Spinal cord (tissue), 10 donors: Measurements from ENCODE around the gene SERPINB10. TPM values are rescaled to one million over a fixed set of nuclear protein-coding genes. Genes with fewer than 3 reads are reported as not detected.
A peak's percentile ranks its signal among the peaks of the same experiment; 100 is the strongest.

Experiments used
- DNase-seq, 6 donors: peaks; one replicate each; pipeline versions ENCODE4 v3.0.0 to v3.0.0-alpha.2; 2013 to 2015; ENCODE audit warnings: low spot score in 6 of 6, low read depth in 4 of 6
- H3K27ac ChIP-seq: one replicate; pipeline ENCODE4 v1.5.1; 2013; ENCODE audit warnings: low read depth, low read length, control low read depth
- H3K27me3 ChIP-seq: one replicate; pipeline ENCODE4 v1.6.1; 2013; ENCODE audit warnings: low read length; ENCODE audit not compliant: control insufficient read depth, insufficient read depth
- H3K36me3 ChIP-seq: one replicate; pipeline ENCODE4 v1.6.1; 2013; ENCODE audit warnings: low read length; ENCODE audit not compliant: control insufficient read depth, insufficient read depth
- H3K4me1 ChIP-seq: one replicate; pipeline ENCODE4 v1.6.1; 2013; ENCODE audit warnings: low read length; ENCODE audit not compliant: control insufficient read depth, insufficient read depth
- H3K4me3 ChIP-seq: one replicate; pipeline ENCODE4 v1.5.1; 2013; ENCODE audit warnings: low read depth, low read length, control low read depth
- H3K9me3 ChIP-seq: one replicate; pipeline ENCODE4 v1.6.1; 2013; ENCODE audit warnings: low read length; ENCODE audit not compliant: control insufficient read depth, insufficient read depth
- WGBS: methylation state at CpG from one replicate; pipeline ENCODE4 v1.1.5; 2013; ENCODE audit warnings: missing lambda C conversion rate; ENCODE audit not compliant: insufficient coverage; 5-methylcytosine and 5-hydroxymethylcytosine counted together
- polyA plus RNA-seq, 2 donors: library from polyadenylated mRNA; unstranded; fragments of 120-200 nt; gene quantifications; one replicate each; pipeline ENCODE4 v1.2.1, GENCODE V29; 2013; ENCODE audit not compliant: insufficient read length in 2 of 2
- total RNA-seq, 2 donors: library from RNA; depleted of rRNA in 1 of 2; stranded (reverse); fragments of 120-200 nt in 1 of 2; fragments of >200 nt in 1 of 2; gene quantifications; one replicate each; pipeline versions ENCODE4 v1.2.3 to v1.2.4, GENCODE V29; 2013 to 2014
- donor health status: healthy.

SERPINB10 gene
- total and polyA plus RNA-seq, 4 donors: 0.17 to 3.7 (median 0.33) TPM; not detected in 1

DNA sequence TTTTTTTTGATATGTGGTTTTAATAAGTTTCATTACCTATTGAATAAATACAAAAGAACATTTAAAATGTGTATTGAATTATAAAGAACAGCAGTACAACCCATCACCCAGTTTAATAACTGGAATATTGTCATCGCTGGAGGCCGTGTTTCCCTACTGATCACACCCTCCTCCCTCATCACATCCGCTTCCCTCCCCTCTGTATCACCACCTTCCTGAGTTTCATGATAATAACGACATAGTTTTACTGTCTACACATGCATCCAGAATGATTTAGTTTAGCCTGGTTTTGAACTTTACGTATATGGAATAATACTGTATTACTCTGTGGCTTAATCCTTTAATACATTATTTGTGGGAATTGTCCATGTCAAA lies 64.2 kb downstream of the SERPINB10 start:
- Histone ChIP-seq H3K27me3 (no peaks in the 10 kb centered on the region), H3K36me3 (no peaks in the 10 kb centered on the region), H3K9me3 (no peaks in the 10 kb centered on the region), H3K4me3 (no peak overlapping the region), H3K4me1 (peaks cover 9% of the 10 kb centered on the region), H3K27ac (no peak overlapping the region)
- DNase-seq: no peak
- no CpG with 5 or more reads among the region's 5 CpGs for WGBS

DNA sequence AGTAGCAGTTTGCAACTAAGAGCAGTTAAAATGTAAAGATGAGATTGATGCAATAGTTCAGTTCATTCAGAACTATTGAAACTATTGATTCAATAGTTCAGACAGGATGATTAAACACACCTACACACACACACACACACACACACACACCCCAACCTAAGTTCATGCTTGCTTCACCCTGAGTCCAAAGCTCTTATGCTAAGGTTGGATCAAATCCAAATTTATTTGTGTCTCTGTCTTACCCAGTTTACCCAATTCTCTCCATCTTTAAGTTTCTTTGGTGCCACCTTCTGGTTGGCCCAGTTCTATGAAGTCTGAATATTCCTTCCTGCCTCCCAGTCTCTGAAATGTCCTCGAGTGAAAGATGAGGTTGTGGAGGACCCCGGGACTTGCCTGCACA lies 67.2 kb downstream of the SERPINB10 start:
- H3K4me3 ChIP-seq: no peak overlapping the region
- no peaks in the 10 kb centered on the region for H3K36me3 ChIP-seq
- no peak overlapping the region for H3K27ac ChIP-seq
- H3K4me1 ChIP-seq: peaks cover 9% of the 10 kb centered on the region
- peak in 2 of 6 donors; percentile 20 to 21 for DNase-seq
- H3K27me3 ChIP-seq: no peaks in the 10 kb centered on the region
- WGBS: no CpG with 5 or more reads among the region's 2 CpGs
- no peaks in the 10 kb centered on the region for H3K9me3 ChIP-seq

DNA sequence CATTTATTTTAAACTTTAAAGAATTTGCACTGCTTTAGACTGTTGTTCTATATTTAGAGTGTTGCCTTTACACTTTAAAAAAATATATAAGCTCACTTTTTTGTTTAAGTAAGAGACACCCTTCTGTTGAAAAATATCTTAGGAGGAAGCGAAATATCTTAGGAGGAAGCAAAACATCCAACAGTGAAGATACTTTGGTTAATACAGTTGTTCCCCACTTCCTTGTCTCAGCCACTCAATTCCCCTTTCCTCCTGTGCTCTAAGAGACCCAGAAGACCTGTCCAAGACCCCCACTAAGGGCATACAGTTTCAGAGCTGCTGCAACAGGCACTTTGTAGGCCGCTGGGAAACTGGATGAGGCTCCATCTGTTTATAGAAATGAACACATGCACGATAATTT lies 67.9 kb downstream of the SERPINB10 start:
- Histone ChIP-seq H3K4me1 (peaks cover 9% of the 10 kb centered on the region), H3K9me3 (no peaks in the 10 kb centered on the region), H3K27me3 (no peaks in the 10 kb centered on the region), H3K36me3 (no peaks in the 10 kb centered on the region), H3K27ac (no peak overlapping the region), H3K4me3 (no peak overlapping the region)
- peak in 1 of 6 donors; percentile 9 for DNase-seq
- no CpG with 5 or more reads among the region's 3 CpGs for WGBS

DNA sequence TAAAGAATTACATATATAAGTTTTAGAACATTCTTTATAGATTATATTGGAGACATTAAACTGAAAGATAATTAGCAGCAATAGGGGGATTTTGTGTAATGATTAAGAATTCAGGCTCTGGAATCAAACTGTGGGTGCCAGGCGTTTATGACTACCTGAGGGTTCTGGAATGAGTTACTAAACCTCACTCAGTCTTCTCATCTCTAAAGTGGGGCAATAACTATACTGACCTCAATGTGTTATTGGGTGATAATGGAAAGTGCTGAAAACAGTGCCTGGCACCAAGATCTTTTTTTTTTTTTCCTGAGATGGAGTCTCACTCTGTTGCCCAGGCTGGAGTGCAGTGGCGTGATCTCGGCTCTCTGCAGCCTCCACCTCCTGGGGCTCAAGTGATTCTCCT lies 69.3 kb downstream of the SERPINB10 start:
- whole genome bisulfite sequencing: no CpG with 5 or more reads among the region's 3 CpGs
- Histone ChIP-seq H3K4me3 (no peak overlapping the region), H3K4me1 (no peaks in the 10 kb centered on the region), H3K27me3 (no peaks in the 10 kb centered on the region), H3K27ac (no peak overlapping the region), H3K9me3 (no peaks in the 10 kb centered on the region), H3K36me3 (no peaks in the 10 kb centered on the region)
- DNase-seq: no peak

DNA sequence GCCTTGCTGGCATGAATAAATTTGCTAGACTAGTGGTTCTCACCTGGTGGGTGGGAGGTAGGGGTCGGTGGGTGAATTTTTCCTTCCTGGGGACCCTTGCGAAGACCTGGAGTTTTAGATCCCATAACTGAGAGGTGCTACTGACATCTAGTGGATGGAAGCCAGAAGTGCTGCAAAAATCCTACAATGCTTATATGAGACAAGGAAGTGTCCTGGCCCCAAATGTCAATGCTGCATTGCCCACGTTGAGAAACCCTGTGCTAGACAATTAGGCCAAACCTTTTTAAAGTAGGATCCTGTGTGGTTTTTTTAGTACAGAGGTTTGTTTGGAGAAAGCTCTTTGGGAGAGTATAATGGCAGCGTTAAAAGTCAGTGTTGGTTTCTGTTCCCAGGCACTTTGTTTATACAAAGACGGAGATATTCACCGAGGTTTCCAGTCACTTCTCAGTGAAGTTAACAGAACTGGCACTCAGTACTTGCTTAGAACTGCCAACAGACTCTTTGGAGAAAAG lies 71.7 kb downstream of the SERPINB10 start:
- Histone ChIP-seq H3K4me1 (no peaks in the 10 kb centered on the region), H3K27ac (no peak overlapping the region), H3K9me3 (no peaks in the 10 kb centered on the region), H3K36me3 (no peaks in the 10 kb centered on the region), H3K27me3 (no peaks in the 10 kb centered on the region), H3K4me3 (peak overlapping the region; percentile 3)
- 34% methylated on average over 6 of the region's 6 CpGs for WGBS
- peak in 5 of 6 donors; percentile 22 to 89 (median 52) for DNase-seq

DNA sequence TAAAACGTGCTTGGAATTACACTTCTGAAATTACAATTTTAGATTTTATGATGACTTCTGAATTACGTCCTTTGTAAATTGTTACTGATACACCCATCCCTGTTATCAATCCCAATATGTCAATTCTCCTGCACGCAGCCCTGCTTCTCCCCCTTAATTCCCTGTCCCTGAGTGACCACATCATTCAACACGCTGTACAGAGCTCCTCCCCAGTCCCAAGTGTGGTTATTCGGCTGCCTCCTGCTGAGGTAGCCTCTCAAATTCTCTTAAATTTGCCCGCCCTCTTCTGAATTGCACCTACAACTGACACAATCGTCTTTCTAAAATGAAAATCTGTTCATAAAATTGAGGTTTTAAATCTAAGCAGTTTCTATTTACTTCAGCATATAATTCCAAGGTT lies 72.3 kb downstream of the SERPINB10 start:
- DNase-seq: no peak
- no peak overlapping the region for H3K4me3 ChIP-seq
- no peaks in the 10 kb centered on the region for H3K27me3 ChIP-seq
- H3K4me1 ChIP-seq: no peaks in the 10 kb centered on the region
- WGBS: 81% methylated on average over 3 of the region's 7 CpGs
- no peak overlapping the region for H3K27ac ChIP-seq
- no peaks in the 10 kb centered on the region for H3K9me3 ChIP-seq
- no peaks in the 10 kb centered on the region for H3K36me3 ChIP-seq

DNA sequence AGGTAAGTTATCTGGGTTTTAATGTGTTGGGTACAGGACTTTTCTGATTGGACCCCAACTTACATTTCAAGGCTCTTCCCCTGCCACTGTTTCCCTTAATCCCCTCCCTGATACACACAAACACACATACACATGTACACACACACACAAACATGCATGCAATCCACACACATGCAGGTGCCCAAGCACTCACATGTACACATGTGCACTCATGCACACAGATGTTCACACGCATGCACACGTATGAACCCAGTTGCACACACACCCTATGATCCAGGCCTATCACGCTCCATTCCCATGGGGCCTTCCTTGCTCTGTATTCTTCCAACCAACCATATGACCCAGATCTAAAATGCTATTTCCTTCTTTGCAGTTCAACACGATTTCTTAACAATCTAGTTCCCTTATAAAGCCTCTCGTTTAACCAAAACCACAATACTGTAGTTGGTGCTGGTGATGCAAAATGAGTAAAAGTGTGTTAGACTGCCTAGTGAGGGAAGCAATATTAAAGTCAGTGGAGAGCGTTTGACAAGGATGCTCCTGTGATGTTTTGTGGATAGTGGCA lies 73.2 kb downstream of the SERPINB10 start:
- no peak for DNase-seq
- H3K9me3 ChIP-seq: no peaks in the 10 kb centered on the region
- H3K4me1 ChIP-seq: no peaks in the 10 kb centered on the region
- no peak overlapping the region for H3K27ac ChIP-seq
- no peaks in the 10 kb centered on the region for H3K36me3 ChIP-seq
- WGBS: 84% methylated on average over 4 of the region's 6 CpGs
- no peaks in the 10 kb centered on the region for H3K27me3 ChIP-seq
- H3K4me3 ChIP-seq: no peak overlapping the region

DNA sequence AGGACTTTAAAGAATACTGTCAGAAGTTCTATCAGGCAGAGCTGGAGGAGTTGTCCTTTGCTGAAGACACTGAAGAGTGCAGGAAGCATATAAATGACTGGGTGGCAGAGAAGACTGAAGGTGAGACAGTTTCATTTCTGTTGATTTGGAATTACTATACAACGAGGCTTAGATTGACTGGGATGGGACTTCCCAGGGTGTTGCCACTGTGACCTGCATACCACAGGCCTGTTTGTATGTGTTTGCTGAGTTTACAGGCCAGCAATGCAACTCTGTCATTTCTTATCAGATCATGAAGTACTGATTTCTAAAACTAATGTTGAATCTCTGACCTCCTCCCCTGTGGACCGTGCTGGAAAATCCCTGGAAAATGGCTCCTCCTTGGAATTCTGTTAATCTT lies 74.0 kb downstream of the SERPINB10 start:
- no peak overlapping the region for H3K27ac ChIP-seq
- H3K4me1 ChIP-seq: no peaks in the 10 kb centered on the region
- no peaks in the 10 kb centered on the region for H3K27me3 ChIP-seq
- H3K36me3 ChIP-seq: no peaks in the 10 kb centered on the region
- DNase-seq: no peak
- WGBS: 80% methylated on average over 2 of the region's 2 CpGs
- H3K9me3 ChIP-seq: no peaks in the 10 kb centered on the region
- H3K4me3 ChIP-seq: no peak overlapping the region

DNA sequence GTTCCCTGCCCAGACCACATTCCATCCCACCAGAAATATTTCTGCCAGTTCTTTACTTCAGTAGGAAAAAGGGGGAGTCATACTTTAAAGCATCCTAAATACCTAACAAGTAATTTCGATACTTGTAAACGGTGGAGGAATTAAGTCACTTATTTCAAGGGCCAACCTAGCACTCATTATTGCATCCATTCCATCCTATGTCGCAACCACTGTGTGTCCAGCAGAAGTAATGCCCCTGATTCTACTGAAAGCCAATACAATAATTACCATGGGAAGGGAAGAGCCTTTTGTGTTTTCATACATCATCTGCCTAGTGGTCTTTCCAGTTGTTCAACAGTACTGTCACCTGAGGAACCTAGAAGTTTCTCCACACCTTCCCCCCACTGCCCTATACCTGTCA lies 74.6 kb downstream of the SERPINB10 start:
- Histone ChIP-seq H3K4me1 (no peaks in the 10 kb centered on the region), H3K4me3 (no peak overlapping the region), H3K27me3 (no peaks in the 10 kb centered on the region), H3K9me3 (no peaks in the 10 kb centered on the region), H3K27ac (no peak overlapping the region), H3K36me3 (no peaks in the 10 kb centered on the region)
- no CpG with 5 or more reads among the region's 3 CpGs for WGBS
- DNase-seq: no peak
